Stimulated activated CD4-positive, alpha-beta T cell treated with anti-CD3 and anti-CD28 coated beads, Interleukin-12 subunit alpha, Interleukin-12 subunit beta, amount 100 ng/mL, for 4 hours (primary cell): Measurements from ENCODE around the gene TTLL8.

Experiments used
- DNase-seq: peaks from one replicate; pipeline ENCODE4 v3.0.0-alpha.2; 2020

Gene TTLL8

GRCh38 chr22:50060441-50061140 lies 2.5 kb upstream of the TTLL8 start:
- no peak for DNase-seq

DNA sequence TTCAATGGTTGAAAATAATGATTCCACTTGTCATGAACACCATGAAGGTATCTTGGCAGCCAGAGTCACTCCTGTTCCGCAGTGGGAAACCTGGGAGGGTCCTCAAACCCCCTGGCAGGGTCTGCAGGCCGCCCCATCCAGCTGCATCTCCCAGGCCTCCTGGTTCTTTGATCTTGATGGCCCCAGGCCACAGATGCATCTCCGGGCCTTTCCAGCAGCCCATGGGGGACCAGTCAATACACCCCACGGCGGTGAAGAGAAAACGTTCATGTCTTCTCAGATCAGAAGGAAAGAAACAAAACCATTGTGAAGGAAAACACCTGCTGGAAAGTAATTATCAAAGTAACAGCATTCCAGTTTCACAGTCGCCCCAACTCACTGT lies 1.8 kb upstream of the TTLL8 start:
- no peak for DNase-seq

DNA sequence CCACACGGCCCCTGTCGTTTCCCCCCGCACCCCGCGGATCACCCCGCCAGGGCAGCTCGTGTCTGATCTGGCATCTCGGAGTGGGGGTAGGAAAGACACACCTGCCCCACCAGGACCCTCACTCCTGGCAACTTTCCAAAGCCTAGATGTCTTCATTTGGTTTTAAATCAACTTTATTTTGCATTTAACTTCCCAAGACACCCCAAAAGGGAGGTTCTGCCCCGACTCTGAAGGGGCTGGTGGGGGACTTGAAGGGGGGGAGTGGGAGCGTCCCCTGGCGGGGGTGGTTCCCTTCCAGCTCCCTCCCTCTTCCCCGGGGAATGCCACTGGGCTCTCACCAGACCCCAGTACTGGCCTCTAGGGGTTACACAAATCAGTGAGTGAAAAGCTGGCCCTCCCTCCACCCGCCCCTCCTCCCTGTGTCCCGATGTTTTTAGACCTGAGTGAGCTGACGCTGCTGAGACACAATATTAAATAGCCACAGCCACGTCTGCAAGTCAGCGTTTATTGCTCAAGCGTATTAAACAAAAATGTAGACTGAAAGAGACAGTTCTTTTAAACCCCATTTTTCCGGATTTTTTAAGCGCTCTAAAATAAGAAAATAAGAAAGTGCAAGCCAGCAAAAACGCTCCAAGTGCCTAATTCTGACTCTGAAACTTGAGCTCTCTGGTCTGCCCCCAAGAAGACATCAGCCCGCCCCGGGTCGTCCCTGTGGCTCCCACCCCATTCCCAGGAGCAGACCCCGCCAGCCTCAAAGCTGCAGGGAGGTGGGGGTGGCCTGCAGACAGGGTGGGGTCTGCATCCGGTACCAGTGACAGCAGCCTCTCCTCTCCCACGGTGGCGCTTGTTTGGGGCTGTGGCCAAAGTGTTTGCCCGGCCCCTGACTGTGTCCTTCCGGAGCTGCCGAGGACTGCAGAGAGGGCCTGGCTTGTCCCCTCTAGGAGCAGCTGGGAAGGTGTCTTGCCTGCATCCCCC lies 1.1 kb upstream of the TTLL8 start:
- no peak for DNase-seq

GRCh38 chr22:50057278-50058060 lies 629 bp downstream of the TTLL8 start:
- no peak for DNase-seq

- DNase-seq = no peak
Measured at GRCh38 chr22:50056214-50056972, 1.7 kb downstream of the TTLL8 start.

- DNase-seq = no peak
Measured at GRCh38 chr22:50053861-50054260, 4.2 kb downstream of the TTLL8 start.

DNA sequence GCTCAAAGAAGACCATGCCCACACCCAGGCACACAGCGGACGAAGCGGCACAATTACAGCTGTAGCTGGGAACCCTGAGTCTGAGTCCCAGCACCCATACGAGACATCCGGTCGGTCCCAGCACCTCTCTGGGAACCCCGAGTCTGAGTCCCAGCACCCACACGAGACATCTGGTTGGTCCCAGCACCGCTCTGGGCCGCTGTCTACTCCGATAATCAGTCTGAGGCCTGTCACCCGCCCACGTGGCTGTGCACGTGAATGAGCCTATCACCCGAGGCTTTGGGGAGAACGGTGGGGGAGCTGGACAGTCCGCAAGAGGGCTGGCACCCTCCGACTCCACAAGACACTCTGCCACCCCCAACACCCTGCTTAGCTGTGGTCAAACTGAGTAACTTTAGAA lies 6.2 kb downstream of the TTLL8 start:
- no peak for DNase-seq

- DNase-seq = no peak
Measured at GRCh38 chr22:50049299-50050195, 8.6 kb downstream of the TTLL8 start.

GRCh38 chr22:50048836-50049235 lies 9.3 kb downstream of the TTLL8 start:
- DNase-seq = no peak

DNA sequence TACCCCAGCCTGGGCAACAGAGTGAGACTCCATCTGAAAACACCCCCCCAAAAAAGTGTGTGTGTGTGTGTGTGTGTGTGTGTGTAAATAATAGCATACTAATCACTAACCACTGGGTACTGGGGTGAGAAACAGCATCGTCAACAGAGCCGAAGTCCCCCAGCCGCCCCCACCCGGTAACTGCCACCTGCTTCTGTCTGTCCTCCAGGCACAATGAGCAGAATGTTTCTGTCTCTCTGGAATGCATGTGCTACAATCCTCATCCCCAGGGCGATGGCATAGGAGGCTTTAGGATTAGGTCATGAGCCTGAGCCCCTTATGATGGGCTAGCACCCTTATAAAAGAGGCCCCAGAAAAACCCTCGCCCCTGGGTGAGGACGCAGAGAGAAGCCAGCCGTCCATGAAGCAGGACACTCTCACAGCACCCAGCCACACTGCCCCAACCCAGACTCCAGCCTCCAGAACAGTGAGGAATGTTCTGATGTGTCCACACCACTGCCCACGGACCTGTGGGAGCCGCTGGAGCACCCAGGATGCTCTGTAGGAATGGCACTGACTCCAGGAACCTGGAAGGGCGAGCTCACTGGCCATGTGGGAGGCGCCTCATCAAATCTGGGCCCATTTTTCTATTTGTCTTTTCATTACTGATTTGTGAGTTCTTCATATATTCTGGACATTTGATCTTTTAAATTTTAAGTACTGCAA lies 9.9 kb downstream of the TTLL8 start:
- DNase-seq = no peak

DNA sequence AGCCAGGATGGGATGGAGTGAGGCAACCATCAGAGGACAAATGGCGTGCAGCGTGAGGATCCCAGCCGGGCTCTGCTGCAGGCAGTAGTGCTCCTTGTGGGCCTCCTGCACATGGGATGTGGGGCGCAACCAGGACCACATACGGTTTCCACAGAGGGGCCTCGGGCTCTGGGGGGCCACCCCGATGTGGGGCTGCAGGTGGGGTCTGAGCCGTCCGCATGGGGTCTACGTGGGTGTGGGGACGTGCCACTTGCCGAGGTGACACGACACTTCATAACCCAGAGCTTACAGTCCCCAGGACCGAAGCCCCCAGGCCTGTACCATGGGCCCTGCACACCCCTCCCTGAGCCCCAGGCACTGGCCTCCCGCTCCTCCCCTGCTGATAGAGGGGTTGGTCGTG lies 10.8 kb downstream of the TTLL8 start:
- DNase-seq = no peak

DNA sequence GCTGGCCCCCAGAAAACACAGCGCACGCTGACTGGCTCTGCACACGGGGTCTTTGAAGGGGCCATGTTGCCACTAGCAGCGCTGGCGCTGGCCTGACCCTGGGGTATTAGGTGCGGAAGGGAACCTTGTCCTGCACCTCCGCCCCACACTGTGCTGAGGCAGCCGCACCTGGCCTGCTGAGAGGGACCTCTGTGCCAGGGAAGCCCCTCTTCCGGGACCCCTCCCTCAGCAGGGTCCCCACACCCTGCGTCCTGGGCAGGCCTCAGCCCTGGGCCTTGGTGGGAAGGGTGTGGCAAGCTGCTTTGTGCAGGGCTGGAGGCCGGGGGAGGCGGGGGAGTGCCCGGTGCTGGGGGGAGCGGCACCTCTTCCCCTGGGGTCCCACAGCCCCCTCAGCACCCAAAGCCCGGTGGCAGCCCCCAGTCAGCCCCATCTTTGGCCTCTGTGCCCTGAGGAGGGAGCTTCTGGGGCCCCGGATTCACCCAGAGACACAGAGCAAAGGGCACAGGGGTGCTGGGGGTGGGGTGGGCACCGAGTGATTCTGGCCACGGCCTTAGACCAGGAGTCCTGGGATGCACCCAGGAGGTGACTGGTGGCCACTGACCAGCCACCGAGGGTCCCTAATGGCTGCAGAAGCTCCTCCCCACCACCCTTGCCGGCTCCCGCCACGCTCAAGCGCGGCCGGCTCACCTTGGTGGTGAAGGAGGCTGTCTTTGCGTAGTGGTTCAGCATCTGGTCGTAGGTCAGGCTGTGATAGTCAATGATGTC lies 11.4 kb downstream of the TTLL8 start:
- DNase-seq = no peak

DNA sequence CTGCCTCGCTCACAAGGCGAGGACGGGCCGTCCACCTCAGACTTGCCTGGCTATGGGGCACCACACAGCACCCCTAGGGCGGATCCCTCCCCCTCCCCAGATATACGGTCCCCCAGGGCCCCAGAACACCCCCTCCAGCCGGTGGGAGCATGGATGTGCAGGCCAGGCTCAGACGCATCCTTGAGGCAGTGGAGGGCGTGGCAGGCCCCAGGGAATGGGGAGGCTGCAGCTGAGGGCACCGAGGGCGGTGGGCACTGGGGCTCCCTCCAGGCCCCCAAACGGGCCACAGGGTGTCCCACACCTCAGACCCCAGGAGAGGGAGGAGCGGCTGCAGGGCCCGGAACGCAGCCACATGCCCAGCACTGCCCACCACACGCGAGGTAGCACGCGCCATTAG lies 12.1 kb downstream of the TTLL8 start:
- no peak for DNase-seq

DNA sequence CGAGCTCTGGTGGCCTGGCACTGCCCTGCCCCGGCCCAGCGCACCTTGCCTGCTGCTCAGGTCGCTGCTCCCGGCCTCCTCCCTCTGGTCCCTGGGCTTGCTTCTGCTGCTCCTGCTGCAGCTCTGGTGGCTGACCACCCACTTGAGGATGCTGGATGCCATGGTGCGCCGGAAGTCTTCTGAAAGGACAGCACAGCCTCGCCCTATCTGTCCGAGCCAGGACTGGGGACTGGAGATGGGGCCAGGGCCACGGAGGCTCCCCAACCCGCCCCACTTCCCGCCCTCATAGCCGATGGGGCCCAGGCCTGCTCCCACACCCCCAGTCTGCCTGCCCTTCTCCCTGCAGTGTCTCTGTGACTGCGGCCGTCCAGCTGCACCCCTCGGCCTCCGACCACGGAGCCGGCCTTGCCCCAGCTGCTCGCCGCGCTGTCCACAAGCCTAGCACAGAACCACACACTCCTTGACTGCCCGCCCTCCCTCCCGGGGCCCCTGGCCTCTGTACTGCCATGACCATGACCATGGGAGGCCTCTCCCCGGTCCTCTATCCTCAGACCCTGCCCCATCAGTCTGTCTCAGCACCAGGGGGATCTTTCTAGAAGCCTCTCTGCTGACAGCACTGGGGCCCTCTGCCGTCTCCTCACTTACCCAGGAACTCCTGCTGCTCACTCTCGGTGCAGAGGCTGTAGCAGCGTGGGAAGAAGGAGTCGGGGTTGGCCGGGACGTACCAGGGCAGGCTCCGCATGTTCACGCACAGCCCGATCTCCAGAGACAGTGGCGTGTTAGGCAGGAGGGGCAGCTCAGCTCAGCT lies 12.7 kb downstream of the TTLL8 start:
- no peak for DNase-seq

GRCh38 chr22:50044485-50045118 lies 13.5 kb downstream of the TTLL8 start:
- no peak for DNase-seq

DNA sequence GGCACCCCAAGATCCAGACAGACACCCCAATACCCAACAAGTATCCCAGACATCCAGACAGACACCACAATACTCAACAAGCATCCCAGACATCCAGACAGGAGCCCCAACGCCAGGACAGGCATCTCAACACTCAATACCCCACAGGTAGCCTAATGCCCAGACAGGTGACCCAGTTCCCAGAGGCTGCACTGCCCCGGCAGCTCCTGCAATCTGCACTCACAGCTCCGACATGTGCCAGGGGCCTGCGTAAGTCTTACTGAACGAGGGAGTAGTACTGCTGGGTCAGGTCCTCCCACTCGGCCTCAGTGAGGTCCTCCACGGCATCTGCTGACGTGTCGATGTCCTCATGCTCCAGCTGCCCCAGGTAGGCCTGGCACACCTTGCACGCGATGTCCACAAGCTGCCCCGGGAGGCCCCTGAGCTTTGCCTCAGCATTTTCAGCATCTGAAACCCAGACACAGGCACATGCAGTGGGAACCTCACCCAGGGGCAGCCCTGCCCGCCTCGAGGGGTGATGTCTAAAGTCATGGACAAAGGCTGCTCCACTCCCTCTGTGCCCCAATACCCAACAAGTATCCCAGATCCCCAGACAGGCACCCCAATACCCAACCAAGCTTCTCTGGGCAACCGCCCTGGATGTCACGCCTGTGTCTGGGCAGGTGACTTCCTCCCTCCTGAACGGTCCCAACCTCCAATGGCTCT lies 16.6 kb downstream of the TTLL8 start:
- no peak for DNase-seq

GRCh38 chr22:50040717-50041116 lies 17.4 kb downstream of the TTLL8 start:
- no peak for DNase-seq
